ENCODE data around the gene ARHGAP11B.
"Not testable (repeated sequence)": the region's sequence is repeated elsewhere in the genome, so short reads cannot be mapped to it uniquely, and the experiment has no call there.

The ARHGAP11B gene

GRCh38 chr15:30625436-30626193 is at the start of gene ARHGAP11B:
Gene ARHGAP11B, plus strand, starts transcription at chr15:30626128.
- DNase-seq (ENCODE audit: low read depth), result peak; percentile 99
- peak within 1 kb of the TSS; percentile 78 for H3K4me3 ChIP-seq (ENCODE audit: low read length)

- H3K4me3 ChIP-seq (ENCODE audit: low read length); DNase-seq (ENCODE audit: low read depth): not testable (repeated sequence)
Observed at GRCh38 chr15:30579394-30579970, 46.4 kb upstream of the ARHGAP11B start.

- DNase-seq (ENCODE audit: low read depth); H3K4me3 ChIP-seq (ENCODE audit: low read length): not testable (repeated sequence)
Observed at GRCh38 chr15:30580716-30581115, 45.2 kb upstream of the ARHGAP11B start.

- not testable (repeated sequence) for DNase-seq (ENCODE audit: low read depth); H3K4me3 ChIP-seq (ENCODE audit: low read length)
Observed at GRCh38 chr15:30598953-30599352, 27.0 kb upstream of the ARHGAP11B start.

GRCh38 chr15:30603796-30604195 is 22.1 kb upstream of the ARHGAP11B start, which contains the start of gene GOLGA8H:
Gene GOLGA8H, plus strand, starts transcription at chr15:30604028. Its CDS starts 98 bp downstream, at chr15:30604126.
- not testable (repeated sequence) for DNase-seq (ENCODE audit: low read depth); H3K4me3 ChIP-seq (ENCODE audit: low read length)

GRCh38 chr15:30612271-30612670 is 13.7 kb upstream of the ARHGAP11B start:
- not testable (repeated sequence) for H3K4me3 ChIP-seq (ENCODE audit: low read length); DNase-seq (ENCODE audit: low read depth)

GRCh38 chr15:30621342-30621741 is 4.6 kb upstream of the ARHGAP11B start:
- not testable (repeated sequence) for H3K4me3 ChIP-seq (ENCODE audit: low read length)
- DNase-seq (ENCODE audit: low read depth), result peak; percentile 13
- 0 out of 2 replicates have a peak, but pooled peaks have one; percentile 3 for TF ChIP-seq CTCF (conservative IDR thresholded peaks at IDR 0.05; ENCODE audit: low read length)

- peak; percentile 11 for DNase-seq (ENCODE audit: low read depth)
- H3K4me3 ChIP-seq (ENCODE audit: low read length), result peak overlapping the region; percentile 78
Observed at GRCh38 chr15:30626194-30626565, 252 bp downstream of the ARHGAP11B start.

GRCh38 chr15:30626632-30627031 is 704 bp downstream of the ARHGAP11B start:
- DNase-seq (ENCODE audit: low read depth), result not testable (repeated sequence)

GRCh38 chr15:30650012-30650929 is 24.3 kb downstream of the ARHGAP11B start:
- H3K4me3 ChIP-seq (ENCODE audit: low read length), result no peak overlapping the region
- peak; percentile 26 for DNase-seq (ENCODE audit: low read depth)
- TF ChIP-seq CTCF (conservative IDR thresholded peaks at IDR 0.05; ENCODE audit: low read length), result no peak

More at GRCh38 chr15:30626632-30627031, 704 bp downstream of the ARHGAP11B start:
- H3K4me3 ChIP-seq (ENCODE audit: low read length), result peak overlapping the region; percentile 78

- DNase-seq (ENCODE audit: low read depth), result peak; percentile 11
- peak; percentile 53 for TF ChIP-seq CTCF (conservative IDR thresholded peaks at IDR 0.05; ENCODE audit: low read length)
- not testable (repeated sequence) for H3K4me3 ChIP-seq (ENCODE audit: low read length)
Observed at GRCh38 chr15:30661154-30661553, 35.2 kb downstream of the ARHGAP11B start.

- H3K4me3 ChIP-seq (ENCODE audit: low read length); DNase-seq (ENCODE audit: low read depth): not testable (repeated sequence)
Observed at GRCh38 chr15:30669621-30670020, 43.7 kb downstream of the ARHGAP11B start.
